Esophagus squamous epithelium (tissue), 5 donors: ENCODE results near the gene ADGRG7. TPM values are rescaled to one million over a fixed set of nuclear protein-coding genes. Genes with fewer than 3 reads are reported as not detected.
A peak's percentile ranks its signal among the peaks of the same experiment; 100 is the strongest.

Source experiments
- DNase-seq: peaks from one replicate; lab custom pipeline; 2025; lab: John Stamatoyannopoulos, UW
- H3K27ac ChIP-seq, 4 donors: fragments of 200-600 bp; sonication (generic); one replicate each; pipeline ENCODE4 v1.5.1; 2016 to 2019; ENCODE audit warnings: mild to moderate bottlenecking in 1 of 4
- H3K27me3 ChIP-seq, 4 donors: fragments of 200-600 bp; sonication (generic); 1 replicate in 3 of 4; 2 replicates in 1 of 4; pipeline versions ENCODE4 v1.5.1 to v1.6.0; 2017 to 2021; ENCODE audit warnings: antibody characterized with exemption in 1 of 4
- H3K36me3 ChIP-seq, 3 donors: fragments of 200-600 bp; sonication (generic); one replicate each; pipeline ENCODE4 v1.5.1; 2016 to 2019
- H3K4me1 ChIP-seq, 3 donors: fragments of 200-600 bp; sonication (generic); one replicate each; pipeline ENCODE4 v1.5.1; 2017 to 2019
- H3K4me3 ChIP-seq, 4 donors: fragments of 200-600 bp; sonication (generic); 1 replicate in 3 of 4; 2 replicates in 1 of 4; pipeline ENCODE4 v1.5.1; 2016 to 2019; ENCODE audit warnings: mild to moderate bottlenecking in 2 of 4, moderate library complexity in 1 of 4
- H3K9me3 ChIP-seq, 3 donors: fragments of 200-600 bp; sonication (generic); one replicate each; pipeline ENCODE4 v1.5.1; 2016 to 2019
- CTCF ChIP-seq, 6 experiments: fragments of 450-650 bp in 4 of 6; fragments of 200-600 bp in 2 of 6; sonication (generic) in 2 of 6; IDR thresholded peaks; one replicate each; pipeline ENCODE4 v1.5.1; 2016 to 2019; ENCODE audit warnings: antibody characterized with exemption in 6 of 6, mild to moderate bottlenecking in 4 of 6, moderate library complexity in 4 of 6
- POLR2A ChIP-seq, 4 donors: fragments of 450-650 bp; IDR thresholded peaks; one replicate each; pipeline ENCODE4 v1.6.1; 2017; ENCODE audit warnings: antibody characterized with exemption in 4 of 4, mild to moderate bottlenecking in 4 of 4, moderate library complexity in 3 of 4
- WGBS, 2 donors: methylation state at CpG; one replicate each; pipeline ENCODE4 v1.1.5; 2018; 5-methylcytosine and 5-hydroxymethylcytosine counted together
- intact Hi-C: fragments of 100-400 bp; cut with DNase I; formaldehyde crosslinking; loops from one replicate; pipeline ENCODE4 v1.15.0; 2022
- total RNA-seq, 4 donors: library from RNA; depleted of rRNA; stranded (reverse); fragments of >200 nt; gene quantifications; one replicate each; pipeline ENCODE4 v1.1.0, GENCODE V29; 2016
- donor health status: DM: yes; HTN: yes; CAD: no.

The ADGRG7 gene
- total RNA-seq, 4 donors from 2014 or later = not detected

GRCh38 chr3:100586832-100587231, 22.6 kb upstream of the ADGRG7 start:
- WGBS, 2 donors = 93 to 100% methylated on average over 3 of the region's 3 CpGs

GRCh38 chr3:100588251-100588650, 21.1 kb upstream of the ADGRG7 start:
- H3K27me3 ChIP-seq = no peaks in the 10 kb centered on the region
- intact Hi-C loops = no loop called here
- 71% methylated on average over 1 of the region's 1 CpG for WGBS, 2 donors
- no peaks in the 10 kb centered on the region for H3K36me3 ChIP-seq
- TF ChIP-seq CTCF (IDR thresholded peaks at IDR 0.05) = no peak
- H3K4me3 ChIP-seq = no peak overlapping the region
- peaks cover 0 to 5% (median 0%) of the 10 kb centered on the region in 3 donors for H3K4me1 ChIP-seq
- no peak for DNase-seq
- H3K9me3 ChIP-seq = no peaks in the 10 kb centered on the region
- H3K27ac ChIP-seq = no peak overlapping the region

More at GRCh38 chr3:100586832-100587231, 22.6 kb upstream of the ADGRG7 start:
- no peak for DNase-seq
- Histone ChIP-seq H3K9me3 (no peaks in the 10 kb centered on the region), H3K4me1 (peaks cover 0 to 5% (median 0%) of the 10 kb centered on the region in 3 donors), H3K4me3 (no peak overlapping the region), H3K27ac (no peak overlapping the region), H3K27me3 (no peaks in the 10 kb centered on the region), H3K36me3 (no peaks in the 10 kb centered on the region)
- intact Hi-C loops = no loop called here
- TF ChIP-seq CTCF (IDR thresholded peaks at IDR 0.05) (no peak), POLR2A (IDR thresholded peaks at IDR 0.05) (no peak)

- 28 to 30% methylated on average over 10 of the region's 10 CpGs for WGBS, 2 donors
- intact Hi-C loops = loop anchor here (5.0 kb wide), 1 partner anchor 128 kb away; no protein-coding TSS in a partner anchor
- peak; percentile 57 to 94 (median 86) for TF ChIP-seq CTCF (IDR thresholded peaks at IDR 0.05)
- TF ChIP-seq POLR2A (IDR thresholded peaks at IDR 0.05) = no peak
Measured at GRCh38 chr3:100590114-100590839, 19.1 kb upstream of the ADGRG7 start.

DNA sequence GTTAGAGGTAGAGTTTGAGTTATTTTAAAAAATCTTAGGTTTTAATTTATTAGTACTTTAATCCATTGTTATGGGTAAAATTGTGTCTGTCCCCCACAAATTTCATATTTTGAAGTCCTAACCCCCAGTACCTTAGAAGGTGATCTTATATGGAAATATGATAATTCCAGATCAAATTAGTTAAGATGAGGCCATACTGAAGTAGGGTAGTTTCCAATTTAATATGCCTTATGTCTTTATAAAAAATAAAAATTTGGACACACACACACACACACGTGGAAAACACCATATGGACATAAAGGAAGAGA, 18.6 kb upstream of the ADGRG7 start:
- Histone ChIP-seq H3K36me3 (no peaks in the 10 kb centered on the region), H3K27ac (no peak overlapping the region), H3K27me3 (no peaks in the 10 kb centered on the region), H3K9me3 (no peaks in the 10 kb centered on the region), H3K4me1 (peaks cover 0 to 5% (median 0%) of the 10 kb centered on the region in 3 donors), H3K4me3 (no peak overlapping the region)
- TF ChIP-seq POLR2A (IDR thresholded peaks at IDR 0.05) = no peak
- TF ChIP-seq CTCF (IDR thresholded peaks at IDR 0.05) = no peak
- WGBS, 2 donors = 11 to 39% methylated on average over 1 of the region's 1 CpG
- no peak for DNase-seq
- intact Hi-C loops = loop anchor here (5.0 kb wide), 1 partner anchor 128 kb away; no protein-coding TSS in a partner anchor

More at GRCh38 chr3:100590114-100590839, 19.1 kb upstream of the ADGRG7 start:
- Histone ChIP-seq H3K27ac (no peak overlapping the region), H3K4me1 (peaks cover 0 to 5% (median 0%) of the 10 kb centered on the region in 3 donors), H3K4me3 (peak overlapping the region in 1 of 4 donors; percentile 34), H3K9me3 (no peaks in the 10 kb centered on the region), H3K27me3 (no peaks in the 10 kb centered on the region), H3K36me3 (no peaks in the 10 kb centered on the region)
- no peak for DNase-seq

DNA sequence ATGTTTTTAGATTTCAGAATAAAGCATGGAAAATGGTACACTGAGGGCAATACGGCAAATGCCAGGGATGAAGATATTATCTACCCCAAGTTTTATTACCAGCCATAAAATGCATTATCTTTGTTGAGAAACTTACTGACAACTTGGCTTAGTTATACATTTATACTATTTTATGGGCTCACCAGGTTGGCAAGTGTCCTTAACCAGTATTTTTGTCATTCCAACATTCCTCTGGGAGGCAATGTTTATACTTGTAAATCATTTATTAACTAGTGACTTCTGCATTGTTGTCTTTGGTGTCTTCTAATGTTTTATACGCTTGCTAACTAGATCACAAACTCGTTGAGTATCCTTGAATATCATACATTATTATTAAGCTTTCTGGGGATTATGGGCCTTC, 18.0 kb upstream of the ADGRG7 start:
- Histone ChIP-seq H3K4me1 (peaks cover 0 to 5% (median 0%) of the 10 kb centered on the region in 3 donors), H3K4me3 (no peak overlapping the region), H3K27ac (no peak overlapping the region), H3K9me3 (no peaks in the 10 kb centered on the region), H3K27me3 (no peaks in the 10 kb centered on the region), H3K36me3 (no peaks in the 10 kb centered on the region)
- 57 to 63% methylated on average over 3 of the region's 3 CpGs for WGBS, 2 donors
- no peak for TF ChIP-seq POLR2A (IDR thresholded peaks at IDR 0.05)
- TF ChIP-seq CTCF (IDR thresholded peaks at IDR 0.05) = no peak
- DNase-seq = no peak
- intact Hi-C loops = loop anchor here (5.0 kb wide), 1 partner anchor 129 kb away; no protein-coding TSS in a partner anchor
